Right lung (tissue), 10 donors: Measurements from ENCODE around the gene TESK1. TPM values are rescaled to one million over a fixed set of nuclear protein-coding genes. Genes with fewer than 3 reads are reported as not detected.

ENCODE experiments used
- DNase-seq, 2 donors: peaks; one replicate each; pipeline ENCODE4 v3.0.0-alpha.2; 2013
- long read RNA-seq, 8 donors: transcript quantifications; one replicate each; lab custom pipeline, GENCODE V29; 2026
- polyA plus RNA-seq, 5 donors: library from polyadenylated mRNA; unstranded; fragments of 120-200 nt; gene quantifications; one replicate each; pipeline versions ENCODE4 v1.2.1 to v1.2.3, GENCODE V29; 2013; ENCODE audit warnings: inconsistent platforms in 1 of 5, low replicate concordance in 1 of 5; ENCODE audit not compliant: insufficient read length in 5 of 5, insufficient read depth in 1 of 5

TESK1 gene
- polyA plus RNA-seq, result 10 to 100 TPM; 26.0 to 48.7 (median 41.7) TPM
- long read RNA-seq, donor 1, transcript TESK1-201 (10 exons, 2,421 nt), result major isoform, 14 of 48 reads
- long read RNA-seq, donor 1, partial matches to known transcripts, result 31 of 48 reads
- long read RNA-seq, donor 1, other reads (novel, unspliced or antisense), result 0 of 48 reads
- long read RNA-seq, donor 2, partial matches to known transcripts, result 0 of 1 reads
- long read RNA-seq, donor 2, other reads (novel, unspliced or antisense), result 0 of 1 reads
- long read RNA-seq, donor 3, partial matches to known transcripts, result 6 of 11 reads
- long read RNA-seq, donor 3, other reads (novel, unspliced or antisense), result 0 of 11 reads
- long read RNA-seq, donor 4, partial matches to known transcripts, result 0 of 5 reads
- long read RNA-seq, donor 4, other reads (novel, unspliced or antisense), result 0 of 5 reads
- long read RNA-seq, donor 5, transcript TESK1-201 (10 exons, 2,421 nt), result major isoform, 8 of 17 reads
- long read RNA-seq, donor 5, partial matches to known transcripts, result 6 of 17 reads
- long read RNA-seq, donor 5, other reads (novel, unspliced or antisense), result 0 of 17 reads
- long read RNA-seq, donor 6, transcript TESK1-201 (10 exons, 2,421 nt), result major isoform, 7 of 29 reads
- long read RNA-seq, donor 6, partial matches to known transcripts, result 21 of 29 reads
- long read RNA-seq, donor 6, other reads (novel, unspliced or antisense), result 0 of 29 reads
- long read RNA-seq, donor 7, transcript TESK1-201 (10 exons, 2,421 nt), result major isoform, 11 of 11 reads
- long read RNA-seq, donor 7, partial matches to known transcripts, result 0 of 11 reads
- long read RNA-seq, donor 7, other reads (novel, unspliced or antisense), result 0 of 11 reads
- long read RNA-seq, donor 8, partial matches to known transcripts, result 6 of 8 reads
- long read RNA-seq, donor 8, other reads (novel, unspliced or antisense), result 0 of 8 reads

GRCh38 chr9:35604578-35605350 lies at the start of gene TESK1:
TSS of gene TESK1 (plus strand) at chr9:35605262. CDS start at chr9:35605620, 358 bp downstream.
- peak; percentile 50 to 69 for DNase-seq

- DNase-seq, result no peak
Observed at GRCh38 chr9:35555881-35556280, 49.2 kb upstream of the TESK1 start.

- no peak for DNase-seq
Observed at GRCh38 chr9:35556776-35557175, 48.3 kb upstream of the TESK1 start.

- DNase-seq, result no peak
Observed at GRCh38 chr9:35557320-35557719, 47.7 kb upstream of the TESK1 start.

GRCh38 chr9:35558185-35558584 lies 46.9 kb upstream of the TESK1 start:
- DNase-seq, result no peak

- no peak for DNase-seq
Observed at GRCh38 chr9:35559792-35560530, 45.1 kb upstream of the TESK1 start.

- no peak for DNase-seq
Observed at GRCh38 chr9:35560625-35561337, 44.3 kb upstream of the TESK1 start.

GRCh38 chr9:35561468-35562261 lies 43.4 kb upstream of the TESK1 start:
- no peak for DNase-seq

GRCh38 chr9:35562895-35563780 lies 41.9 kb upstream of the TESK1 start:
- no peak for DNase-seq

- no peak for DNase-seq
Observed at GRCh38 chr9:35563791-35564197, 41.3 kb upstream of the TESK1 start.

- no peak for DNase-seq
Observed at GRCh38 chr9:35564658-35565061, 40.4 kb upstream of the TESK1 start.

GRCh38 chr9:35566417-35566816 lies 38.6 kb upstream of the TESK1 start:
- DNase-seq, result no peak

- no peak for DNase-seq
Observed at GRCh38 chr9:35568196-35568595, 36.9 kb upstream of the TESK1 start.

GRCh38 chr9:35569206-35569605 lies 35.9 kb upstream of the TESK1 start:
- DNase-seq, result no peak

GRCh38 chr9:35570709-35571504 lies 34.2 kb upstream of the TESK1 start:
- no peak for DNase-seq

- DNase-seq, result no peak
Observed at GRCh38 chr9:35574578-35575122, 30.4 kb upstream of the TESK1 start.

GRCh38 chr9:35575478-35575877 lies 29.6 kb upstream of the TESK1 start:
- no peak for DNase-seq
